GM18505 (cell line): ENCODE measurements around the gene CD164L2.
A peak's percentile ranks its signal among the peaks of the same experiment; 100 is the strongest.
"Not testable (repeated sequence)": the region's sequence is repeated elsewhere in the genome, so short reads cannot be mapped to it uniquely, and the experiment has no call there.

Source experiments
- ATAC-seq: cut with Tn5 transposase; IDR thresholded peaks from one replicate; pipeline ENCODE4 v1.9.1; 2021; ENCODE audit not compliant: unreplicated experiment
- POLR2A ChIP-seq: IDR thresholded peaks from 4 replicates; pipeline ENCODE4 v1.6.1; 2011; ENCODE audit warnings: borderline replicate concordance; ENCODE audit not compliant: insufficient read depth, insufficient read length; ENCODE audit errors: extremely low read depth

The CD164L2 gene

DNA sequence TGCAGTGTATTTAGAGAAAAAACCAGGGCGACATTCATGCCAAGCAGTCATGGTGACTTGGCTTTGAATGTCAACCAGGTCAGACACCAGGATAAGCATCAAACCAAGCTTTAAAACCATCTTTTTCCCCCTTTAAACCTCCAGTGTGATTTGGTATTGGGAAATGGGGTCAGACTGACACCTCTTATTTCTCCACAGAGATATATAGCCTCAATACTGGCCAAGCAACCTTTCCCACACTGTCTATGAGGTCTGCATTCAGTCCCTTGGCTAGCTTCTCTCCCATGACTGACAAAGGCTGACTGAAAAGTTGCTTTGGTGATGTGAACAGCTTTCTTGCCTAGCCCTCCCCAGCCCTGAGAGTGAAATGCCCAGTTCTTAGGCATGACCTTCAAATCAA lies 31.0 kb upstream of the CD164L2 start:
- TF ChIP-seq POLR2A: no peak

DNA sequence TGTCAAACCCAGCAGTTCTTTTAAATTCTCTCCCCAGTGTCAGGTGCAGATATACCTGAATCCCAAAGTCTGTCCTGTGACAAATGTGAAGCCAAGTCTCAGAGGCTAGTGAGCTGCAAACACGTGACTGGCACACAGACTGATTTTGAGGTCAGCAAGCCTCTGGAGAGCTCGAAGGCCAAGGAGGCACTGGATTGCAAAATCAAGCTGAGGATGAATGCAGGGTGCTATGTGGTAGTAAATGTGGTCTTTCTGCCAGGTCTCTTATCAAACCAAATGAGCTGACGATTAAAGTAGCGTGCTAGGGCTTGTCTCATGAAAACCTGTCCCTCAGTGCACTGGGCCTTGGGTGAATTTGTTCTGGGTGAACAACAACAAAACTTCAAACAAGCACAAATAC lies 29.9 kb upstream of the CD164L2 start:
- no peak for ATAC-seq

More for the DNA sequence above, 31.0 kb upstream of the CD164L2 start:
- no peak for ATAC-seq

DNA sequence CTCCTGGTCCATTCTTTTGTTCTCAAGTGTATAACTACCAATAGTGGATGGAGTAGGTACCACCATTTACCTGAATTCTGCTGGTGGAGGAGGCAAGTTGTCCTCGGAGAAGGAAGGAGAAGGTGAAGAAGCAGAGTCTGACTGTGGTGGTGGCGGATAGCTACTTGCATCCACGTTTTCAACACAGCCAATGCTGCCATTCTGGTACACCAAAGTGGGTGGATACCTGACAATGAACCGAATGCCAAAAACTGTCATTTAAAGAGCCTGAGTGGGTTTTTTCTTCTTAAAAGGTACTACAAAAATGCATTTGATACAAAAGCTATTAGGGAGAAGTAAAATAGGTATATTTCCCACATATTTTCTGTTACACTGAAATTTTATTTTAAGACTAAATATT lies 29.4 kb upstream of the CD164L2 start:
- no peak for TF ChIP-seq POLR2A
- no peak for ATAC-seq

More for the DNA sequence above, 29.9 kb upstream of the CD164L2 start:
- no peak for TF ChIP-seq POLR2A

DNA sequence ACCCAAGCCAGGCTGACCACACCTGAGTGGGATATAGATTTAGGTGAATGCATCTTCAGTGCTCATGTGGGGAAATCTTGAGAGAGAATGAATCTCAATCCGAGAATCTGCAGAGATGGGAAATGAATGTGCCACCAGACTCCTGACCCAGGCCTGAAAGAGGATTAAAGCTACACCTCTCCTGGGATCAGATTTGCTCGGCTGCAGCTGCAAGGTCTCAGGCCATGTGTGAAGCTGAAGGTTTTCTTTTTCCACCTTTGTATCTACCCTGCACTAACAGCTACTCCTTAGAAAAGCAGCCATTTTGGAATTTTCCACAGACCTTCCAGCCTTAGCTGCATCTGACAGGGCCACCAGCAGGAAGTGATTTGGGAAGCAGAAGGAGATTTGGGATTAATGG lies 27.6 kb upstream of the CD164L2 start:
- TF ChIP-seq POLR2A: no peak

DNA sequence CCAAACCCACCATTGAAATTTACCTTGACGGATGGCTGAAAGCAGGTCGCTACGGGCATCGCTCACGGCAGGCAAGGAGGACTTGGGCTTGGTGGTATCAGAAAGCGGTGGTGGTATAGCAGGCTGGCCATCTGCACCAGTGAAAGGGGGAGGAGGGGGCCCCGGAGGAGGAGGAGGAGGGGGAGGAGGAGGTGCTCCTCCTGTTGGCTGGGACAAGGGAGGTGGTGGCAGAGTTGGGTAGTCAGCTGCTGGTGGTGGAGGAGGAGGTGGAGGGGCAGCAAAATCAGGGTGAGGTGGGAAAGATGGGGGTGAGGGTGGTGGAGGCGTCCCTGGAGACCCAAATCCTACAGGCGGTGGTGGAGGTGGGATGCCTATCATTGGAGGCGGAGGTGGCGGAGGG lies 26.5 kb upstream of the CD164L2 start:
- no peak for TF ChIP-seq POLR2A
- no peak for ATAC-seq

More for the DNA sequence above, 27.6 kb upstream of the CD164L2 start:
- no peak for ATAC-seq

DNA sequence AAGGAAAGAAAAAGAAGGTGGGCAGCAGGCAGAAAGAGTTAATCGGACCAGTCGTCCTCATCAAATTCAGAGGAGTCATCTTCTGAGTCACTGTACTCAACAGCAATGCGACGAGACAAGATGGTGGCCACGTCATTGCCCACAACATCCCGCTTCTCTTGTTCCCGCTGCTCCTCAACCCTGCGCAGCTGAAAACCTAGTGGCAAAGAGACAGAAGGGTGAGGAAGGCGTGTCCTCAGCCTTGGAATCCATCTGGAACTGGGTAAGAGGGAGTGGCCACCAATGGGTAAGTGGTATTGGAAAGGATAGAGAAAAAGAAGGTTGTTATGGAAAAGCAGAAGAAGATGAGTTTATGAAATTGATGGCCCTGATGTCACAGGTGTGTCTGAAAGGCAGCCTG lies 25.0 kb upstream of the CD164L2 start:
- TF ChIP-seq POLR2A: no peak
- ATAC-seq: no peak

DNA sequence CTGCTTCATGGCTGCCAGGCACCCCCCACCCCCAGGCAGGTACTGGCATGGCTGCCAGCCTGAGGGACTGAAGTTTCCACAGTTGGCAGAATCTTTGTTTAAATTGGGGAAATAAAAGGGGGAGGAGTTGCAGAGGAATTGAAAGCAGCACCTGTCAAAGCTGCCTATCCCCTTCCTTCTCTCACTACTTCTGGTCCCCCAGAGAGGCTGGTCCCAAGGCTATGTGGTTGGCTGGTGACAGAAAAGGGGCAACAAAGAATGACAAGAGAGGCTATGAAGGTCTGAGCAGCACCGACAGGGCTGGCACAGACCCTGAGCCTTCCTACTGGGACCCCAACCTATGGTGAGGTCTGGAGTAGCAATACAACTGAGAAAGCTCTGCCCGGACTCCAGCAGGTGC lies 23.7 kb upstream of the CD164L2 start:
- ATAC-seq: not testable (repeated sequence)

DNA sequence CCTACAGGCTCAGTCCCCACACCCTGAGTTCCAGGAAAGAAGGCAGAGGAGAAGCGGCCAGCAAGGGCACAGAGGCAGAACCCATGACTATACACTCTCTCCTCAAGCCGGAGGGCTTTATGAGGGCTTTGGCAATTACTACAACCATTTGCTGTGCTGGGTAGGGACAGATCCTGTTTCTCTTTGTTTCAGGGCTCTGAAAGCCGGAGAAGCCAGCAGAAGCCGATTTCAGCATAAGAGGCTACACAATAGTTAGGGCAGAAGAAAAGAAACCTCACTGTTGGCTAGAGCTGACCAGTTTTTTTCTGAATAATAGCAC lies 23.2 kb upstream of the CD164L2 start:
- ATAC-seq: no peak
- no peak for TF ChIP-seq POLR2A

DNA sequence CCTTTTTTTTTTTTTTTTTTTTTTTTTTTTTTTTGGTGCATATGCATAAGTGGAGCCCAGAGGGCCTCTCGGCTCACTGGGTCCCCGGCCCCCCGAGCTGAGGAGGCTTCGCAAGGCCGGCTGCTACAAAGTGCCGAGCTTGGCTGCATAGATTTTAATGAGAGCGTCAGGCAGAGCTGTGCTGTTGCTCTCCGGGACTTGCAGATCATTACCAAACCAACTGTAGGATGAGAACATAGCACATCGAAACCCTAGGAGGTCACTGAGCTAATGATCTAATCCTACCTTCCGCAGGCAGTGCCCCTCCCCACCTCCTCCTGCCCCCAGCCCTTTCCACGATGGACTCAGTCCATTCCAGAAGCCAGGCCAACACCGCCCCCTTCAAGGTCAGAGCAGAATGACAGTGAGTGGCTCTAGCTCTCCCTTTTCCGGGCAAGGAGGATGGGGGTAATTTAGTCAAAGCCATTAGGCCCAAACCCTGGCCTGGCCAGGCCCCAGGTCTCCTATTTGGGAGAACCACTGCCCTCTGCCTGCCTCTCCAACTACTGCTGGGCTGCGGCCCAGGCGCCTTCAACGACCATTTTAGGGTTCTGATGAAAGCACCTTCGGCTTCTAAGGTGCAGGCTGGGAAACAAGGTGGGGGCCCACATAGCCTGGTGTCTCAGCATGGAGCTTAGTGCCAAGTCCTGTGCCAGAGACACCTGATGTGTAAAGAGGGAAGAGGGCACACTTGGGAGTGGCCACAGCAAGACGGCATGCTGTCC lies 22.6 kb upstream of the CD164L2 start:
- ATAC-seq: not testable (repeated sequence)

DNA sequence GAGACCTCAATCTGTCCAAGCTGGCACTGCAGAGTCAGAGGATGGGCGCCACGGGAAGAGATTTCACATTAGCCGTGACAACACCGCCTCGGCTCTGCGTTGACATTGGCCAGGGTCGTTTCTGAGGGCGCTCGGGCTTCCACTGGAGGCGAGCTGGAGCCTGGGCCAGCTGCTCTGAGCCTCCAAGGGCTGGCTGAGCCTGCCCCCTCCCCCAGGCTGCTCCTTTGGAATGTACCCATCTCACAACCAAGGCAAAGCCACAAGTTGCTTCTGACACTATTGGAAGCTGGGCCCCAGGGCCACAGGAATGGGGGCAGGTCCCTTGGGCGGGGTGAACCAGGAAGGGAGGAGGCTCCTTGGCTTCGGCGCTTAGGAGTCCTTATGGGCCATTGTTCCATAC lies 21.9 kb upstream of the CD164L2 start:
- no peak for TF ChIP-seq POLR2A

DNA sequence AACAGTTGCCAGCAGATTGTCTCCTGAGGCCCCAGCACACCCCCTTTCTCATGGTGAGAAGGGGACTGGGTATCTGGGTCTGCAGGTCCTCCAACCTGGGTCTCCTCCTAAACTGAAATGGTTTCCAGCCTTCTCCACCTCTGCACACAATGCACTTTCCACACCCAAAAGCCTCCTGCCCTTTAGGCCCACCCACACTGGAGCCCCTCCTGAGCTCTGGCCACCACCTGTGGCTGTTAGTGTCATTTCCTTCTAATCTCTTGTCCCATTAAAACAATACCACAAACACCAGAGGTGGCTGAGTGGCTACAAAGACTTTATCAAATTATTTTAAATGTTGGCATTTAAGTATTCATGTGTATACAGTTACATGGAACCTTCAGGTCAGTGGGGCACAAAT lies 20.8 kb upstream of the CD164L2 start:
- TF ChIP-seq POLR2A: no peak
- no peak for ATAC-seq

More for the DNA sequence above, 21.9 kb upstream of the CD164L2 start:
- ATAC-seq: no peak

DNA sequence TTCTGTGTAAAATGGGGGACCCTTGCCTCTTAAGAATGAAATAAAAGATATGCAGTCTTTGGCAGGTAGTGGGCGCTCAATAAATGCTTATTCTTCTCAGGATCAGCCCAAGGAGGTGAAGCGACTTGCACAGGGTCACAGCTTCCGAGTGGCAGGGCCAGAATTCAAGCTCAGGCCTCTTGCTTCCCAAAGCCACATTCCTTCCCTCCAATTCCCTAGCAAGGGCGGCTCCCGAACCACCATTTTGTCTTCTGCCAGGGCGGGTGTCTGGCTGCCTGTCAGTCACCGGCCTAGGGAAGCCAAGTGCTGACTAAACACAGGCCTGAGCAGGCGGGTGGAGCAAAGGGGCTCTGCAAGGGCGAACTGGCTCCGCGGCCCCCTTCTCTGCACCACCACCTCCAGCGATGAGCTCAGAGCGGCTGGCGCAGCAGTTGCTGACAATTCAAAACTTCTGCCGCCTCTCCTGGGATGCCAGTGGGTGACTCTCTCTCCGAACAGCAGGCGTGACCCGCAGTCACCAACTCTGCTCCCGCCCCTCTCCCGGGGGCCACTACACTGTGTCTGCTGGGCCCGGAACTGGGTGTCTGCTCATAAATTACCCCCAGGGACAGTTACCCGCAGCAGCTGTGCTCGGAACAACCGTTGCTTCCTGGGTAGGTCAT lies 20.1 kb upstream of the CD164L2 start:
- no peak for ATAC-seq
- TF ChIP-seq POLR2A: peak; percentile 26

DNA sequence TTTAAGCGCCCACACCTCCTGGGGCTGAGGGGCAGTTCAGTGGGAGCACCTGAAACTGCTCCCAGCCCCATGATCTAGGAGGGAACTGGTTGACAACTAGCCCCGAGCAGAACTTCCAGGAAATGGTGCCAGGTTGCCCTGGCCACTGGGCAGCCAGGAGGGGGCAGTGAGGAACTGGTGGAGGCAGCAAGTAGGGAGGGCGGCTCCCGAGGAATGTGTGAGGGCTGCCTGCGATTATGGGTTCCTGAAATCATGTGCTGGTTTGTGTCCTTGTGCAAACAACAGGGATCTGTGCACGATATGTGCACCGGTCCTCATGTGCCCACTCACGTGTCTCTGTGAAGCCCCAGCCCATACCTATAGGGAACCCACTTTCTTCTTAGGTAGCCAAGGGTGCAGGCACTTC lies 19.2 kb upstream of the CD164L2 start:
- no peak for TF ChIP-seq POLR2A
- no peak for ATAC-seq

DNA sequence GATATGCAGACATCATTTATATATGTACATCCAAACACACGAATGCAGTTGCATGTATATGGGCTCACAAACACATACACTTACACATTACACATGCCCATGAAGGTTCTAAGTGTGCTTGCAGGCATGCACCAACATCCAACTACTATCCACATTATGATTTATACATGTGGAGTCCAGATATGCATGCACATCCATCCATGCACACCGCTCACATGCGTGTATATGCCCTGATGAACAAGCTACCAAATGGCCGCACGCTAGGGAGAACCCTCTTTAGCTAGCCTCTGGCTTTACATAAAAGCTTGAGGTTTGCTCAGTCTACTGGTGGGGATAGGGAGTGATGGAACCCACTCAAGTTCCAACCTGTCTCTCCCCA lies 17.8 kb upstream of the CD164L2 start:
- TF ChIP-seq POLR2A: no peak

DNA sequence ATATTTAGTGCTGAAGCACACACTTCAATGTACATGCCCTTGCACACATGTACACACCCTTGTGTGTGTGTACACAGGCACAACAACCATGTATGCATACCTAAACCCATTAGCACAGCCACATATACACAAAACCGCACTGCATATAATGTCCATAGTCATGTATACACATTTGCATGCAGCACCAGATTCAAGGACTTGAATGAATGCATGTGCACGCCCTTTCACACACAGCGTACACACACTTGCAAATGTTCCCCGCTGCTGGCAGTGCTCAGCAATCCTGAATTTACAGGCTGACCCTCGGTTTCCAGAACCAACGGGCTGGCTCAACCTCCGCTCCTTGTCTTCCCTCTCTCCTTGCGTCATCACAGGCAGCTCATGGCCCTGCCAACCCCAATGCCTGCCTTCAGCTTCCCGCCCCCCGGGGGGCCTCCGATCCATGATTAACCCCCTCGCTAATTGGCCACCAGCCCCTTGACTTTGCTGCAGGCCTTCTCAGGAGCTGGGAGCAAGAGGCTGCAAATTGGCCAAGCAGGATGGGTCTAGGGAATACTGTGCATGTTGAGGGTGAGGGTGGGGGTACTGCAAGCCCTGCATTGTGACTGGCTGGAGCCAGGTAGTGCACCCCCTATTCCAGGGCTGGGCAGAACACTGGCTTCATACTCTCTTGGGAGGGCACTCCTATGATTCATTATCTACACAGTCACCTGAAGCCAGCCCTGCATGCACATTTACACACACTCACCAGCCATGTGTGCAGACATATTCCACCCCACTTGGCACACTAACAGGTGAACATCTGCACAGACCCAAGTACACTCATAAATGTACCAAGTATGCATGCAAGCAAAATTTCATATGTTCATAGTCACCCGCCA lies 17.2 kb upstream of the CD164L2 start:
- peak; percentile 46 for TF ChIP-seq POLR2A
- no peak for ATAC-seq

More for the DNA sequence above, 17.8 kb upstream of the CD164L2 start:
- no peak for ATAC-seq
